Activated naive CD4-positive, alpha-beta T cell treated with Interleukin-2 at 50 U/mL for 16 hours (primary cell): ENCODE measurements around the gene ST6GALNAC3.
A peak's percentile ranks its signal among the peaks of the same experiment; 100 is the strongest.
"Not testable (repeated sequence)": the region's sequence is repeated elsewhere in the genome, so short reads cannot be mapped to it uniquely, and the experiment has no call there.

Source experiments
- DNase-seq: peaks from one replicate; pipeline ENCODE4 v3.0.0-alpha.2; 2020

Gene ST6GALNAC3

GRCh38 chr1:76292418-76293184 is 218.1 kb downstream of the ST6GALNAC3 start:
- no peak for DNase-seq

DNA sequence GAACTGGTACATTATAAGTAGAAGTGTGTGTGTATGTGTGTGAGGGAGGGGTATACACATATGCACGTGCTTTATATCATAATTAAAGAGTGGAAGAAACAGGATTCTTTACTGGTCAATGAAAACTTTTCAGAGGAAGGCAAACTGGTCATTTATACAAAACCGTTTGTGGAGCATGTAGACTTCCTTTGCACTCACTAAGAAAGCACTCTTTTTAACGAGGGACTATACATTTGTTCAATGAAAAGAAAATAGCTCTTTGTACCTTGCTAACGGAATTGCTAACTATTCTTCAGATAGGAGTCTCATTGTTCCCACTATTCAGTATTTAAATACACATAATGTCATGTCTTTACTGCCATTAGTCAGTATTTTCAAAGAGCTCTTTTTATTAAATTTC is 219.3 kb downstream of the ST6GALNAC3 start:
- no peak for DNase-seq

DNA sequence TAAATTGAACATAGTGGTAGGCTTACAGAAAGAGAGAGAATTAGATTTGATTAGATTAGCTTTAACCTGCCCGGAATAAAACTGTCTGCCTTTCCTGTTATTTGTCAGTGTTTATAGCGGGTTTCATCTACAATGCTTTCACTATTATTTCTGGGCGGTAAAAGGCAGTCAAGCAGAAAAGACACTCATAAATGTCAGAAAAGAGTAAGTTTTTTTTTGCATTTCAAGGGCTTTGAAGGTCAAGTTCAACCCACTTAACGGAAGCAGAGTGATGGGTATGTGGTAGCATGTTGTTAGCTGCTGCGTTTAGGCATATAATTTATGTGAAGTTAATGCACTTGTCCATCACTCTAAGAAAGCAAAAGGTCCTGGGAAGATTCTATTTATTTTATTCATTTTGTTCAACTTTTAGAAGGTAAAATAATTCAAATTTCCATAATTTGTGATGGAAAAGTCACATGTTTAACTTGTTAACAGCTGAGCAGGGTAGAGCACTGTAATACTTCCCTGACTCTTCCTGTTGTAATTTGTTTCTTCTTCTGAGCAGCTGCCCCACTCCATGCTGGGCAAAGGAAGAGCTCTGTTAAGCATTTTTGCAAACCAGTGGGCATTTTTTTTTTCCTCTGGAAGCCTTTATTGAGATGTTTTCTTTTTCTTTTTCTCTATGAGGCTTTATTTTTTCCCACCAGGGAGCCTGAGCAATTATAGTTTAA is 220.1 kb downstream of the ST6GALNAC3 start:
- no peak for DNase-seq

GRCh38 chr1:76298399-76298798 is 223.9 kb downstream of the ST6GALNAC3 start:
- no peak for DNase-seq

- no peak for DNase-seq
Measured at GRCh38 chr1:76299036-76299435, 224.5 kb downstream of the ST6GALNAC3 start.

- DNase-seq = no peak
Measured at GRCh38 chr1:76300556-76300955, 226.0 kb downstream of the ST6GALNAC3 start.

DNA sequence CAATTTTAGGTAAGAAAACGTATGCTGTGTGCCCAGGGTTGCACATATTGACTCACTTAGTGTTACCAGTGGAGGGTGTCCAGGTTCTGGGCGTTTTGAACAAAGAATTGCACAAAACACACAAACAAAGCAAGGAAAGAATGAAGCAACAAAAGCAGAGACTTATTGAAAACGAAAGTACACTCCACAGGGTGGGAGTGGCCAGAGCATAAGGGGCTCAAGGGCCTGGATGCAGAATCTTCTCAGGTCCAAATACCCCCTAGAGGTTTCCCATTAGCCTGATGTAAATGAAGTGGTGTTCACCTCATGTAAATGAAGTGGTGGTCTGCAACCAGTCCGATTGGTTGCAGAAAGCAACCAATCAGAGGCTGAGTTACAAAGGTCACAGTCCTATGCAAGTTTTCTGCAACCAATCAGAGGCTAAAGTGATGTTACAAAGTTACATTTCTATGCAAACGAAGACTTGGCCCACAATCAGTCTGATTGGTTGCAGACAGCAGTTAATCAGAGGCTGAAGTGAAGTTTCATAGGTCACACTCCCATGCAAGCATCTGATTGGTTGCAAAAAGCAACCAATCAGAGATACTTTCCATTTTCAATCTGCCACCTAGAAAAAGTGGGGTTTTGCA is 228.3 kb downstream of the ST6GALNAC3 start:
- no peak for DNase-seq

GRCh38 chr1:76303340-76303717 is 228.8 kb downstream of the ST6GALNAC3 start:
- no peak for DNase-seq

DNA sequence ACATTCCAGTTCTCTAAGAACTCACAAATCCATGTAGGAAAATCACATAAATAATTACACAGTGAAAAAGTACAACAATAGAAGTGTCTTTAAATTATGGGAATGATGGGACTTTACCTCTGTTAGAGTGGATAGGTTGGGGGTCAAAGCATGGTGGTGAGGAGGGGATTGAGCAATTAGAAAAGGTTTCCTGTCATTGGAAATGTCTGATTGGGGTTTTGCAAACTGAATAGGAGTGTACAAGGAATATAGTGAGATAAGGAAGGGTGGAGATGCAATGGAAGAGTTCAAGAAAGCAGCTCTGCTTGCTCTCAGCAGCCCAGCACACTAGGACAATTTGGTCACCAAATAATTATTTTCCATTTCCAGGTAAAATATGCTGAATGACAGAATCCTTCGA is 238.8 kb downstream of the ST6GALNAC3 start:
- DNase-seq = no peak

DNA sequence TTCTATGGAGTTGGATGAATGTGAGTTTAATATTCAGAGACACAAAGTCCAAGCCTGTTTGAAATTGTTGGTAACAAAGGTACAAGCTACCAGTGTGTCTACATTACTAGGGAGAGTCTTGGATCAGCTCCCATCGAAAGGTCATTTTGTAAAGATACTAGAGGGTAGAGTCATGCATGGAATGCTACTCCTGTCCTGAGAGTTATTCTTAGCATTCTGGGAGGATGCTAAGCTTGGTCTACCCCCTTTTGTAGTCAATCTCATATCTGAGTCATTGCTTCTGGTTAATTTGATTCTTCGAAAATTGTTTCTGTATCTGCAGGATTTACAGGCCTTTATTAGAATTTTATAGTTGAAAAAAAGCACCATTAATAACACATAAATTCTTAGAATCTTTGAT is 240.2 kb downstream of the ST6GALNAC3 start:
- DNase-seq = no peak

- no peak for DNase-seq
Measured at GRCh38 chr1:76317299-76317900, 242.9 kb downstream of the ST6GALNAC3 start.

- peak; percentile 17 for DNase-seq
Measured at GRCh38 chr1:76330991-76331603, 256.6 kb downstream of the ST6GALNAC3 start.

- no peak for DNase-seq
Measured at GRCh38 chr1:76335882-76336281, 261.3 kb downstream of the ST6GALNAC3 start.

DNA sequence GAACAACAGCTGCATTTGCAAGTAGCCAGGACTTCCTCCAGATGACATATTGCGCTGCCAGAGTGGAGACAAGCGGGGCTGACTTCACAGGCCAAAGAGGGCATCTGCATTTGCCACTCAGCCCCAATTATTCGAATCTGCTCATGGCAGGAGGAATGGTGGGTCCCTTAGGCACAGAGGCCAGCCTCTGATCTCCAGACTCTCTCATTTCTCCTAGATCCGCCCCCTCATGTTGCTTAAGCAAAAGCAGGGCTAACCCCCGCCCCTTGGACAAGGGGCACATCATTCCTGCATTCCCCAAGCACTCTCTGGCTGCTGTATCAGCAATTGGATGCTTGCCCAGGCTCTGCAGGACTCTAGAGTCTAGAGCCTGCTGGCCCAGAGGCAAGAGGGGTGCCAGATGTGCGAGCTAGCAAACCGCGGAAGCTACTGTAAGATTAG is 262.4 kb downstream of the ST6GALNAC3 start:
- DNase-seq = no peak

GRCh38 chr1:76337542-76338219 is 263.1 kb downstream of the ST6GALNAC3 start:
- no peak for DNase-seq

GRCh38 chr1:76340056-76340455 is 265.5 kb downstream of the ST6GALNAC3 start:
- no peak for DNase-seq

DNA sequence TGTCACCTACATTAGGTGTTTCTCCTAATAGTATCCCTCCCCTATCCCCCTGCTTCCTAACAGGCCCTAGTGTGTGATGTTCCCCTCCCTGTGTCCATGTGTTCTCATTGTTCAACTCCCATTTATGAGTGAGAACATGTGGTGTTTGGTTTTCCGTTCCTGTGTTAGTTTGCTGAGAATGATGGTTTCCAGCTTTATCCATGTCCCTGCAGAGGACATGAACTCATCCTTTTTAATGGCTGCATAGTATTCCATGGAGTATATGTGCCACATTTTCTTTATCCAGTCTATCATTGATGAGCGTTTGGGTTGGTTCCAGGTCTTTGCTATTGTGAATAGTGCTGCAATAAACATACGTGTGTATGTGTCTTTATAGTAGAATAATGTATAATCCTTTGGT is 267.3 kb downstream of the ST6GALNAC3 start:
- not testable (repeated sequence) for DNase-seq

DNA sequence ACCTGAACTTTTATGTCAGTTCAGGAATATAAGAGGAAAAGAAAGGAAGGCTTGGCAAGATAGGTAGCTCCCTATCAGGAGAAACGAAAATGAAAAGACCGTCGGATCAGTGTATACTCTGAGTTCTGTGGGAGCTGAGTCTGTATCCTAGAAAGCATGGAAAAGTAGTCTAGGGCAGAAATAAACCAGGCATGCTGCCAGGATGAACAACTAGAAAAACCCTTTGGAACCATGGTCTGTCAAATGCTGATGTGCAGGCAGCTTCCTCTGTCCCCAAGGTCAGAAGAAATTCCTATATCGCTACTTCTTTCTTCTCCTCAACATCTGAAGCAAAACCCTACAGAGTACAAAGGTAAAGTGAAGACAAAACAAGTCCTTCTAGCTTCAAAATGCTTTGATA is 268.8 kb downstream of the ST6GALNAC3 start:
- DNase-seq = no peak

DNA sequence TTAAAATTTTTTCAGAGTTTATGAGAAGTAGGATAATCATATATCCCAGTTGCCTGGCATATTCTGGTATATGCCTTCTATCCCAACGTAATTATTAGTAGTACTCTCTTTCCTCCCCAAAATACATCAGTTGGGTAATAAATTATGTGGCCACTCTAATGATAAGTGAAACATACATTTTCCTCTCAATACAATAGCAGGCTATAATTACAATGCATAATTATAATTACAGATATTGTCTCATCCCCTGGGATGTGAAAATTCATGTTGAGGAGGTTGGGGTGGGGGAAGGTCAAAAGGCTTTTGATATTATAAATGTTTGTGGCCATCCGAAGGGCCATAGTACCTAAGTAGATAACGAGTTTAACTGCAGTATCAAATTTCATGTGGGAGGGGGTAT is 277.1 kb downstream of the ST6GALNAC3 start:
- DNase-seq = no peak

GRCh38 chr1:76352741-76353435 is 278.3 kb downstream of the ST6GALNAC3 start:
- DNase-seq = no peak

- no peak for DNase-seq
Measured at GRCh38 chr1:76354236-76354635, 279.7 kb downstream of the ST6GALNAC3 start.

DNA sequence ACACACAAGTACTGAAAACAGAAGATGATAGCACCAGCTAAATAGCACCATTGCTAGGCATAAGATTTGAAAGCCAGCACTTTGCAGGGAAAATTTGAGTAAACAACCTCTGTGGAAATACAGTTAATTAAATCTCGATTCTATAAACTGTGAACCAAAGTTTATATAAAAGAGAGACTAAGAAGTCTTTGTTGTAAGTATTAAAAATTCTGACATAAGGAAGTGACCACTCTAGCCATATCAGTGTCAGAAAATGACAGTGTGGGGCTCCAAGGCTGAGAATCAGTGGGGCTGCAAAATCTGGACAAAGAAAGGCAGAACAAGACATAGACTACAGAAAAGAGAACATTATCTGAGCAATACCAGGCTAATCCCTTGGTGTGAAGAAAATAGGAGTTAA is 292.2 kb downstream of the ST6GALNAC3 start:
- no peak for DNase-seq
